IMR-90 (cell line): ENCODE measurements around the gene LZTFL1.

Experiments
- BHLHE40 ChIP-seq: fragments of 150-350 bp; IDR thresholded peaks from 2 replicates; pipeline ENCODE4 v1.6.1; 2016; ENCODE audit warnings: mild to moderate bottlenecking, low read depth, low read length
- CEBPB ChIP-seq: IDR thresholded peaks from 2 replicates; pipeline ENCODE4 v1.6.1; 2012; ENCODE audit warnings: low read depth, low read length, improper control_type of control experiment
- CHD1 ChIP-seq: IDR thresholded peaks from 2 replicates; pipeline ENCODE4 v1.6.1; 2012; ENCODE audit warnings: low read depth, low read length, improper control_type of control experiment
- CTCF ChIP-seq: conservative IDR thresholded peaks from 2 replicates; pipeline ENCODE4 v1.5.1; 2012; ENCODE audit warnings: mild to moderate bottlenecking, low read depth, low read length, improper control_type of control experiment
- MAFK ChIP-seq: IDR thresholded peaks from 2 replicates; pipeline ENCODE4 v1.6.1; 2012; ENCODE audit warnings: low read depth, low read length, improper control_type of control experiment
- MXI1 ChIP-seq: IDR thresholded peaks from 2 replicates; pipeline ENCODE4 v1.6.1; 2012; ENCODE audit warnings: low read depth, mild to moderate bottlenecking, low read length, moderate library complexity, borderline replicate concordance
- POLR2A ChIP-seq: IDR thresholded peaks from 2 replicates; pipeline ENCODE4 v1.6.1; 2012; ENCODE audit warnings: mild to moderate bottlenecking, low read depth, low read length
- RAD21 ChIP-seq: IDR thresholded peaks from 2 replicates; pipeline ENCODE4 v1.6.1; 2012; ENCODE audit warnings: low read length, improper control_type of control experiment
- RCOR1 ChIP-seq: IDR thresholded peaks from 2 replicates; pipeline ENCODE4 v1.6.1; 2012; ENCODE audit warnings: mild to moderate bottlenecking, low read length, improper control_type of control experiment; ENCODE audit not compliant: insufficient replicate concordance
- SMC3 ChIP-seq: fragments of 150-350 bp; IDR thresholded peaks from 2 replicates; pipeline ENCODE4 v1.6.1; 2016; ENCODE audit warnings: low read depth, mild to moderate bottlenecking, antibody characterized with exemption, low read length, moderate library complexity
- USF2 ChIP-seq: fragments of 150-350 bp; IDR thresholded peaks from 2 replicates; pipeline ENCODE4 v1.6.1; 2017; ENCODE audit warnings: mild to moderate bottlenecking, antibody characterized with exemption, low read length, low read depth

- TF ChIP-seq MXI1 (no peak), CTCF (no peak), RCOR1 (no peak), POLR2A (no peak), USF2 (no peak), BHLHE40 (no peak), MAFK (no peak), SMC3 (no peak), CHD1 (no peak), RAD21 (no peak), CEBPB (no peak)
These were observed 26.3 kb upstream of the LZTFL1 start for GRCh38 chr3:45868213-45868612.
